Thyroid gland (tissue), 4 donors: ENCODE results near the gene UCK2. TPM values are rescaled to one million over a fixed set of nuclear protein-coding genes. Genes with fewer than 3 reads are reported as not detected.

ENCODE experiments used
- DNase-seq, 2 donors: peaks; one replicate each; pipeline ENCODE4 v3.0.0-alpha.2; 2019
- H3K27ac ChIP-seq, 3 donors: fragments of 200-600 bp; sonication (generic); 1 replicate in 2 of 3; 2 replicates in 1 of 3; pipeline ENCODE4 v1.5.1; 2016 to 2019; ENCODE audit warnings: mild to moderate bottlenecking in 1 of 3, moderate library complexity in 1 of 3
- H3K27me3 ChIP-seq: fragments of 200-600 bp; sonication (generic); one replicate; pipeline ENCODE4 v1.5.1; 2019
- H3K36me3 ChIP-seq, 2 donors: fragments of 200-600 bp; sonication (generic); one replicate each; pipeline ENCODE4 v1.5.1; 2016 to 2019
- H3K4me1 ChIP-seq, 2 donors: fragments of 200-600 bp; sonication (generic); one replicate each; pipeline ENCODE4 v1.5.1; 2017 to 2019
- H3K4me3 ChIP-seq, 3 donors: fragments of 200-600 bp; sonication (generic); replicated peaks in 1 of 3; 1 replicate in 2 of 3; 2 replicates in 1 of 3; pipeline ENCODE4 v1.5.1; 2016; ENCODE audit warnings: mild to moderate bottlenecking in 1 of 3
- H3K9me3 ChIP-seq: fragments of 200-600 bp; sonication (generic); one replicate; pipeline ENCODE4 v1.5.1; 2017
- CTCF ChIP-seq, 6 experiments: fragments of 200-600 bp in 3 of 6; fragments of 450-650 bp in 3 of 6; sonication (generic) in 3 of 6; IDR thresholded peaks; one replicate each; pipeline ENCODE4 v1.5.1; 2016 to 2019; ENCODE audit warnings: antibody characterized with exemption in 6 of 6, mild to moderate bottlenecking in 2 of 6, inconsistent platforms in 1 of 6, moderate library complexity in 1 of 6
- POLR2A ChIP-seq, 2 donors: fragments of 450-650 bp; IDR thresholded peaks; one replicate each; pipeline ENCODE4 v1.6.1; 2017; ENCODE audit warnings: antibody characterized with exemption in 2 of 2, mild to moderate bottlenecking in 2 of 2, moderate library complexity in 1 of 2
- WGBS, 2 donors: methylation state at CpG; one replicate each; pipeline ENCODE4 v1.1.5; 2017; 5-methylcytosine and 5-hydroxymethylcytosine counted together
- intact Hi-C: fragments of 100-400 bp; cut with DNase I; formaldehyde crosslinking; loops from one replicate; pipeline ENCODE4 v1.15.1; 2023
- total RNA-seq, 4 donors: library from RNA; depleted of rRNA; stranded (reverse); fragments of >200 nt; gene quantifications; one replicate each; pipeline ENCODE4 v1.2.3, GENCODE V29; 2016

UCK2 gene
- total RNA-seq, 4 donors from 2014 or later, result 15.9 to 21.0 (median 19.3) TPM

GRCh38 chr1:165942927-165943597 lies 115.6 kb downstream of the UCK2 start:
- H3K9me3 ChIP-seq, result no peaks in the 10 kb centered on the region
- no peaks in the 10 kb centered on the region for H3K36me3 ChIP-seq
- no peaks in the 10 kb centered on the region for H3K4me1 ChIP-seq
- TF ChIP-seq POLR2A (IDR thresholded peaks at IDR 0.05) (no peak), CTCF (IDR thresholded peaks at IDR 0.05) (no peak)
- DNase-seq, result no peak
- no peak overlapping the region for H3K27ac ChIP-seq
- no peaks in the 10 kb centered on the region for H3K27me3 ChIP-seq
- no peak overlapping the region for H3K4me3 ChIP-seq
- intact Hi-C loops, result no loop called here
- 82 to 83% methylated on average over 3 of the region's 3 CpGs for WGBS, 2 donors

GRCh38 chr1:165945911-165946310 lies 118.5 kb downstream of the UCK2 start:
- Histone ChIP-seq H3K27ac (no peak overlapping the region), H3K36me3 (no peaks in the 10 kb centered on the region), H3K9me3 (no peaks in the 10 kb centered on the region), H3K4me3 (no peak overlapping the region), H3K4me1 (no peaks in the 10 kb centered on the region), H3K27me3 (no peaks in the 10 kb centered on the region)
- TF ChIP-seq CTCF (IDR thresholded peaks at IDR 0.05), result no peak
- no peak for TF ChIP-seq POLR2A (IDR thresholded peaks at IDR 0.05)
- no peak for DNase-seq
- WGBS, 2 donors, result 81 to 82% methylated on average over 4 of the region's 4 CpGs
- intact Hi-C loops, result no loop called here

GRCh38 chr1:165947797-165948455 lies 120.5 kb downstream of the UCK2 start:
- TF ChIP-seq CTCF (IDR thresholded peaks at IDR 0.05) (no peak), POLR2A (IDR thresholded peaks at IDR 0.05) (no peak)
- DNase-seq, result no peak
- Histone ChIP-seq H3K4me1 (no peaks in the 10 kb centered on the region), H3K27ac (no peak overlapping the region), H3K27me3 (no peaks in the 10 kb centered on the region), H3K9me3 (no peaks in the 10 kb centered on the region), H3K36me3 (no peaks in the 10 kb centered on the region), H3K4me3 (no peak overlapping the region)
- intact Hi-C loops, result no loop called here
- 83 to 95% methylated on average over 6 of the region's 6 CpGs for WGBS, 2 donors

- intact Hi-C loops, result no loop called here
Observed at GRCh38 chr1:165949335-165950130, 122.1 kb downstream of the UCK2 start.

More at GRCh38 chr1:165949335-165950130, 122.1 kb downstream of the UCK2 start:
- Histone ChIP-seq H3K36me3 (no peaks in the 10 kb centered on the region), H3K9me3 (no peaks in the 10 kb centered on the region), H3K4me1 (no peaks in the 10 kb centered on the region), H3K27me3 (no peaks in the 10 kb centered on the region), H3K4me3 (no peak overlapping the region), H3K27ac (no peak overlapping the region)
- TF ChIP-seq POLR2A (IDR thresholded peaks at IDR 0.05) (no peak), CTCF (IDR thresholded peaks at IDR 0.05) (no peak)
- DNase-seq, result no peak
- WGBS, 2 donors, result 70 to 79% methylated on average over 6 of the region's 6 CpGs
